WTC11 (cell line): ENCODE data around the gene CLTA.

ENCODE experiments used
- ARID4B ChIP-seq: sonication (generic); formaldehyde crosslinking; IDR thresholded peaks from 2 replicates; pipeline ENCODE4 v1.8.0; 2023; ENCODE audit warnings: missing genetic modification reagents, mild to moderate bottlenecking, borderline replicate concordance
- ETV6 ChIP-seq: sonication (generic); formaldehyde crosslinking; IDR thresholded peaks from 2 replicates; pipeline ENCODE4 v1.8.1; 2022; ENCODE audit warnings: mild to moderate bottlenecking, missing genetic modification reagents
- JUN ChIP-seq: sonication (generic); formaldehyde crosslinking; IDR thresholded peaks from 2 replicates; pipeline ENCODE4 v1.8.0; 2023; ENCODE audit warnings: mild to moderate bottlenecking, missing genetic modification reagents
- TEAD1 ChIP-seq: sonication (generic); formaldehyde crosslinking; IDR thresholded peaks from 2 replicates; pipeline ENCODE4 v1.8.0; 2022; ENCODE audit warnings: mild to moderate bottlenecking, missing genetic modification reagents
- TP53 ChIP-seq: sonication (generic); formaldehyde crosslinking; IDR thresholded peaks from 2 replicates; pipeline ENCODE4 v1.8.1; 2023; ENCODE audit warnings: mild to moderate bottlenecking, missing genetic modification reagents
- USF2 ChIP-seq: sonication (generic); formaldehyde crosslinking; IDR thresholded peaks from 2 replicates; pipeline ENCODE4 v1.8.1; 2023; ENCODE audit warnings: mild to moderate bottlenecking, missing genetic modification reagents, moderate library complexity
- ZBTB21 ChIP-seq: sonication (generic); formaldehyde crosslinking; IDR thresholded peaks from 2 replicates; pipeline ENCODE4 v1.8.1; 2023; ENCODE audit warnings: mild to moderate bottlenecking, missing genetic modification reagents, borderline replicate concordance
- ZNF121 ChIP-seq: sonication (generic); formaldehyde crosslinking; IDR thresholded peaks from 2 replicates; pipeline ENCODE4 v1.8.0; 2023; ENCODE audit warnings: missing genetic modification reagents
- ZNF281 ChIP-seq: sonication (generic); formaldehyde crosslinking; IDR thresholded peaks from 2 replicates; pipeline ENCODE4 v1.8.0; 2023; ENCODE audit warnings: mild to moderate bottlenecking, missing genetic modification reagents
- TF ChIP-seq, protein P1 (sequence below): fragments of 200-600 bp; IDR thresholded peaks from 2 replicates; pipeline ENCODE4 v1.8.0; 2022; ENCODE audit warnings: antibody characterized with exemption
- TF ChIP-seq, protein P2 (sequence below): sonication (generic); formaldehyde crosslinking; IDR thresholded peaks from 2 replicates; pipeline ENCODE4 v1.8.1; 2022; ENCODE audit warnings: low read depth, missing genetic modification reagents, borderline replicate concordance
- TF ChIP-seq, protein P3 (sequence below): sonication (generic); formaldehyde crosslinking; conservative IDR thresholded peaks from 2 replicates; pipeline ENCODE4 v1.8.1; 2022; ENCODE audit warnings: mild to moderate bottlenecking, missing genetic modification reagents
- TF ChIP-seq, protein P4 (sequence below): fragments of 250-450 bp; sonication (Bioruptor Pico); IDR thresholded peaks from 2 replicates; pipeline ENCODE4 v1.9.0; 2021; ENCODE audit warnings: moderate library complexity, mild to moderate bottlenecking, inconsistent platforms, borderline replicate concordance

DNA sequence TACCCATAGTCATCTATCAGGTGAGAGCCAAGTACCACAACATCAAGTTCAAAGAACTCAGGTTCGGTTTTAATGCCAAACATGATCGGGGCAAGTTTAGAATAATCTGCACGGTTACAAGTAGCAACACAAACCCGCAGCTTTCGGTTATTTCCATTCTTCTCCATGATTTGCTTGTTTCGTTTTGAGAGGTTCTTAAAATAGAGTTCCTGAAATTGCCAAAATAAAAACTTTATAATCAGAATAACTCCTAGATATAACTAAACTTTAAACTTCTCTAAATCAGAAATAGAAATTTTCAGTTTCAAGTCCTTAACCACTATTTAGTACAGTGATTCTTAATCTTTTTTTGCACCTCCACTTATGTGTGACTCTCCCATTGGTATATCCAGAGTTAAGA is 58.5 kb downstream of the CLTA start:
- TF ChIP-seq ZBTB21 (CRISPR knock-in tag) (no peak), ZNF121 (no peak), ETV6 (no peak), JUN (CRISPR knock-in tag) (no peak), ARID4B (CRISPR knock-in tag) (no peak), ZNF281 (CRISPR knock-in tag) (no peak), TEAD1 (CRISPR knock-in tag) (no peak), TP53 (no peak), USF2 (CRISPR knock-in tag) (no peak)
- TF ChIP-seq, protein P1, sequence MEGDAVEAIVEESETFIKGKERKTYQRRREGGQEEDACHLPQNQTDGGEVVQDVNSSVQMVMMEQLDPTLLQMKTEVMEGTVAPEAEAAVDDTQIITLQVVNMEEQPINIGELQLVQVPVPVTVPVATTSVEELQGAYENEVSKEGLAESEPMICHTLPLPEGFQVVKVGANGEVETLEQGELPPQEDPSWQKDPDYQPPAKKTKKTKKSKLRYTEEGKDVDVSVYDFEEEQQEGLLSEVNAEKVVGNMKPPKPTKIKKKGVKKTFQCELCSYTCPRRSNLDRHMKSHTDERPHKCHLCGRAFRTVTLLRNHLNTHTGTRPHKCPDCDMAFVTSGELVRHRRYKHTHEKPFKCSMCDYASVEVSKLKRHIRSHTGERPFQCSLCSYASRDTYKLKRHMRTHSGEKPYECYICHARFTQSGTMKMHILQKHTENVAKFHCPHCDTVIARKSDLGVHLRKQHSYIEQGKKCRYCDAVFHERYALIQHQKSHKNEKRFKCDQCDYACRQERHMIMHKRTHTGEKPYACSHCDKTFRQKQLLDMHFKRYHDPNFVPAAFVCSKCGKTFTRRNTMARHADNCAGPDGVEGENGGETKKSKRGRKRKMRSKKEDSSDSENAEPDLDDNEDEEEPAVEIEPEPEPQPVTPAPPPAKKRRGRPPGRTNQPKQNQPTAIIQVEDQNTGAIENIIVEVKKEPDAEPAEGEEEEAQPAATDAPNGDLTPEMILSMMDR: no peak
- TF ChIP-seq, protein P2, sequence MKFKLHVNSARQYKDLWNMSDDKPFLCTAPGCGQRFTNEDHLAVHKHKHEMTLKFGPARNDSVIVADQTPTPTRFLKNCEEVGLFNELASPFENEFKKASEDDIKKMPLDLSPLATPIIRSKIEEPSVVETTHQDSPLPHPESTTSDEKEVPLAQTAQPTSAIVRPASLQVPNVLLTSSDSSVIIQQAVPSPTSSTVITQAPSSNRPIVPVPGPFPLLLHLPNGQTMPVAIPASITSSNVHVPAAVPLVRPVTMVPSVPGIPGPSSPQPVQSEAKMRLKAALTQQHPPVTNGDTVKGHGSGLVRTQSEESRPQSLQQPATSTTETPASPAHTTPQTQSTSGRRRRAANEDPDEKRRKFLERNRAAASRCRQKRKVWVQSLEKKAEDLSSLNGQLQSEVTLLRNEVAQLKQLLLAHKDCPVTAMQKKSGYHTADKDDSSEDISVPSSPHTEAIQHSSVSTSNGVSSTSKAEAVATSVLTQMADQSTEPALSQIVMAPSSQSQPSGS (CRISPR knock-in tag): no peak
- TF ChIP-seq, protein P3, sequence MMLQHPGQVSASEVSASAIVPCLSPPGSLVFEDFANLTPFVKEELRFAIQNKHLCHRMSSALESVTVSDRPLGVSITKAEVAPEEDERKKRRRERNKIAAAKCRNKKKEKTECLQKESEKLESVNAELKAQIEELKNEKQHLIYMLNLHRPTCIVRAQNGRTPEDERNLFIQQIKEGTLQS (CRISPR knock-in tag): no peak
- TF ChIP-seq, protein P4, sequence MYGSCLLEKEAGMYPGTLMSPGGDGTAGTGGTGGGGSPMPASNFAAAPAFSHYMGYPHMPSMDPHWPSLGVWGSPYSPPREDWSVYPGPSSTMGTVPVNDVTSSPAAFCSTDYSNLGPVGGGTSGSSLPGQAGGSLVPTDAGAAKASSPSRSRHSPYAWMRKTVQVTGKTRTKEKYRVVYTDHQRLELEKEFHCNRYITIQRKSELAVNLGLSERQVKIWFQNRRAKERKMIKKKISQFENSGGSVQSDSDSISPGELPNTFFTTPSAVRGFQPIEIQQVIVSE (CRISPR knock-in tag): no peak
